ENCODE results near the gene KLF9.
A peak's percentile ranks its signal among the peaks of the same experiment; 100 is the strongest.

Gene KLF9

GRCh38 chr9:70400107-70400892 is 14.2 kb downstream of the KLF9 start:
- DNase-seq (ENCODE audit: low read depth): no peak
- TF ChIP-seq CTCF (IDR thresholded peaks at IDR 0.05; ENCODE audit: insufficient read depth, low read depth, low read length, missing control alignments): no peak

GRCh38 chr9:70399141-70399540 is 15.3 kb downstream of the KLF9 start:
- no peak for TF ChIP-seq CTCF (IDR thresholded peaks at IDR 0.05; ENCODE audit: insufficient read depth, low read depth, low read length, missing control alignments)
- DNase-seq (ENCODE audit: low read depth): no peak
- H3K4me3 ChIP-seq (ENCODE audit: low read length): no peak overlapping the region

More at GRCh38 chr9:70400107-70400892, 14.2 kb downstream of the KLF9 start:
- no peak overlapping the region for H3K4me3 ChIP-seq (ENCODE audit: low read length)

- no peak for TF ChIP-seq CTCF (IDR thresholded peaks at IDR 0.05; ENCODE audit: insufficient read depth, low read depth, low read length, missing control alignments)
- DNase-seq (ENCODE audit: low read depth): no peak
- H3K4me3 ChIP-seq (ENCODE audit: low read length): no peak overlapping the region
Measured at GRCh38 chr9:70398145-70398556, 16.3 kb downstream of the KLF9 start.

GRCh38 chr9:70395652-70396051 is 18.8 kb downstream of the KLF9 start:
- H3K4me3 ChIP-seq (ENCODE audit: low read length): no peak overlapping the region
- TF ChIP-seq CTCF (IDR thresholded peaks at IDR 0.05; ENCODE audit: insufficient read depth, low read depth, low read length, missing control alignments): no peak
- DNase-seq (ENCODE audit: low read depth): no peak

GRCh38 chr9:70392850-70393249 is 21.6 kb downstream of the KLF9 start:
- TF ChIP-seq CTCF (IDR thresholded peaks at IDR 0.05; ENCODE audit: insufficient read depth, low read depth, low read length, missing control alignments): no peak
- DNase-seq (ENCODE audit: low read depth): peak; percentile 13
- no peak overlapping the region for H3K4me3 ChIP-seq (ENCODE audit: low read length)

- no peak for DNase-seq (ENCODE audit: low read depth)
- peak; percentile 27 for TF ChIP-seq CTCF (IDR thresholded peaks at IDR 0.05; ENCODE audit: insufficient read depth, low read depth, low read length, missing control alignments)
- H3K4me3 ChIP-seq (ENCODE audit: low read length): no peak overlapping the region
Measured at GRCh38 chr9:70392189-70392588, 22.3 kb downstream of the KLF9 start.

GRCh38 chr9:70390933-70391341 is 23.5 kb downstream of the KLF9 start:
- no peak overlapping the region for H3K4me3 ChIP-seq (ENCODE audit: low read length)
- DNase-seq (ENCODE audit: low read depth): no peak
- TF ChIP-seq CTCF (IDR thresholded peaks at IDR 0.05; ENCODE audit: insufficient read depth, low read depth, low read length, missing control alignments): no peak

Data from epithelial cell of esophagus (primary cell).